ENCODE measurements around the gene WNK1. TPM values are rescaled to one million over a fixed set of nuclear protein-coding genes. Genes with fewer than 3 reads are reported as not detected.
"Not testable (repeated sequence)": the region's sequence is repeated elsewhere in the genome, so short reads cannot be mapped to it uniquely, and the experiment has no call there.

WNK1 gene
- total and polyA plus RNA-seq, 2 of the 8 experiments (the other 6 are each of a cell fraction or from before 2014, with no cell fraction given), result 88.2 to 157 TPM

DNA sequence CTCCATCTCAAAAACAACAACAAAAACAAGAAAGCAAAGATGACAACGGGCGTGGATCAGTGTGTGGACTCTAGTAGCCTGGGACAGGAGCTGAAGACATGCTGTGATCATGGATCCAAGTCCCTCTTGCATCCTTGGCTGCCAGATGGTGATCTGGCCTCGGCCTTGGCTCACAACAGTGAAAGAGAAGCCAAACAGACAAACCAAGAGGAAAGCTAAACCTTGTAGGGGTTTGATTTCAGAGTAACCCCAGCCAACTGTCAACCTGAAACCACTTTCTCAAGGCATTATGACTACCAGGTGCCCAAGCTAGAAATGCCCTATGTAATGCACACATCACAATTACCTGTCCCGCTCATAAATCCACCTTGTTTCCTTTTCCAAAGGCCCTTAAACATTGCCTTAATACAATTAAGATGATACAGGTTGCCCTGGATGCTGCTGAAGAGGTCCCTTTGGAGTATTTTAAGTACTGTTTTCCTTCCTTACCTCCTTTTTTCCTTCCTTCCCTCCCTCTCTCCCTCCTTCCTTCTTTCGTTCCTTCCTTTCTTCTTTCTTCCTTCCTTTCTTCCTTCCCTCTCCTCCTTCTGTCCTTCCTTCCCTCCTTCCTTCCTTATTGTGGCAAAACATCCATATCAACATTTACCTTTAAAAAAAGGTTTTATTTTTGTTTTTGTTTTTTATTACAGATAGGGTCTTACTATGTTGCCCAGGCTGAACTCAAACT is 47.7 kb upstream of the WNK1 start (continued):
- TF ChIP-seq EZH2 (IDR thresholded peaks at IDR 0.05; ENCODE audit: low read depth, low read length, severe bottlenecking) (no peak), POLR2A (IDR thresholded peaks at IDR 0.05; ENCODE audit: control extremely low read depth in 1 of 2, low read depth in 2 of 2, low read length in 2 of 2) (no peak)

DNA sequence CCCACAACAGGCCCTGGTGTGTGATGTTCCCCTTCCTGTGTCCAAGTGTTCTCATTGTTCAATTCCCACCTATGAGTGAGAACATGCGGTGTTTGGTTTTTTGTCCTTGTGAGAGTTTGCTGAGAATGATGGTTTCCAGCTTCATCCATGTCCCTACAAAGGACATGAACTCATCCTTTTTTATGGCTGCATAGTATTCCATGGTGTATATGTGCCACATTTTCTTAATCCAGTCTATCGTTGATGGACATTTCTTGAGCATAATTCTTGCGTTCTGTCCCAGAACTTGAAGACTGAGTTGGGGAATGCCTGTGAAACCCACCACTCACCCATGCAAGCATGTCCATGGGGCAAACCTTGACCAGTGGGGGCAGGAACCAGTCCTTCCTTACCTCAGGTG is 44.3 kb upstream of the WNK1 start:
- H3K4me3 ChIP-seq (ENCODE audit: extremely low read depth in 1 of 4, insufficient read depth in 2 of 4, low read depth in 3 of 4, low read length in 4 of 4); H3K27ac ChIP-seq (ENCODE audit: low read depth, low read length); H4K91ac ChIP-seq (replicated peaks; ENCODE audit: insufficient read length, low read length); H3K4ac ChIP-seq (replicated peaks; ENCODE audit: insufficient read length, low read depth, low read length); H2AK5ac ChIP-seq (ENCODE audit: low read depth, low read length); H2BK12ac ChIP-seq (ENCODE audit: low read depth, low read length); FAIRE-seq; H3K9ac ChIP-seq (replicated peaks in 1 of 4; ENCODE audit: extremely low read depth in 1 of 4, low read depth in 3 of 4, low read length in 3 of 4); H2BK5ac ChIP-seq (ENCODE audit: low read depth, low read length); H2BK15ac ChIP-seq (ENCODE audit: low read length); H3K4me1 ChIP-seq (replicated peaks in 1 of 4; ENCODE audit: control insufficient read depth in 3 of 4, insufficient read depth in 4 of 4, low read length in 3 of 4); POLR2A ChIA-PET (ENCODE audit: partially characterized antibody); H2BK120ac ChIP-seq (replicated peaks; ENCODE audit: low read depth, low read length); H2AFZ ChIP-seq (ENCODE audit: low read length); H4K8ac ChIP-seq (ENCODE audit: extremely low read depth, insufficient read depth, low read length); H3K79me2 ChIP-seq (ENCODE audit: control insufficient read depth in 1 of 2, insufficient read depth in 2 of 2, low read length in 2 of 2); H3K56ac ChIP-seq (replicated peaks; ENCODE audit: insufficient read length, low read depth, low read length); H3K36me3 ChIP-seq (ENCODE audit: control insufficient read depth in 2 of 4, insufficient read depth in 4 of 4, low read length in 3 of 4); H3K27me3 ChIP-seq (replicated peaks in 1 of 4; ENCODE audit: control insufficient read depth in 3 of 4, extremely low read depth in 1 of 4, insufficient read depth in 3 of 4, low read length in 3 of 4); H3K14ac ChIP-seq (ENCODE audit: insufficient read length); H4K5ac ChIP-seq (ENCODE audit: insufficient read length, low read depth, low read length); H3K23ac ChIP-seq (ENCODE audit: insufficient read length); H3K18ac ChIP-seq (ENCODE audit: extremely low read depth, low read length); H3K4me2 ChIP-seq (ENCODE audit: insufficient read depth in 1 of 2, low read depth in 2 of 2, low read length in 2 of 2); H4K20me1 ChIP-seq (replicated peaks in 1 of 2; ENCODE audit: control insufficient read depth in 1 of 2, insufficient read depth in 2 of 2, low read length in 2 of 2); CTCF ChIA-PET (ENCODE audit: partially characterized antibody); H2BK20ac ChIP-seq (ENCODE audit: low read length); DNase-seq (ENCODE audit: low read depth in 1 of 2, low spot score in 2 of 2); H3K23me2 ChIP-seq (ENCODE audit: low read depth, low read length); H3K79me1 ChIP-seq (ENCODE audit: low read depth, low read length); H3K9me3 ChIP-seq (ENCODE audit: insufficient read depth in 2 of 2, low read depth in 1 of 2, low read length in 1 of 2): not testable (repeated sequence)
- 68% methylated on average over 3 of the region's 3 CpGs; no CpG with 5 or more reads in 1 of the 2 experiments for WGBS, 2 experiments (ENCODE audit: extremely low coverage in 1 of 2, insufficient coverage in 1 of 2, insufficient read length in 1 of 2, insufficient replicate concordance in 2 of 2, low coverage in 1 of 2, low lambda C conversion rate in 2 of 2, missing lambda C conversion rate in 1 of 2)

All from H1 (cell line).